Measurements from ENCODE around the gene CTDSP2.
A peak's percentile ranks its signal among the peaks of the same experiment; 100 is the strongest.

The CTDSP2 gene

DNA sequence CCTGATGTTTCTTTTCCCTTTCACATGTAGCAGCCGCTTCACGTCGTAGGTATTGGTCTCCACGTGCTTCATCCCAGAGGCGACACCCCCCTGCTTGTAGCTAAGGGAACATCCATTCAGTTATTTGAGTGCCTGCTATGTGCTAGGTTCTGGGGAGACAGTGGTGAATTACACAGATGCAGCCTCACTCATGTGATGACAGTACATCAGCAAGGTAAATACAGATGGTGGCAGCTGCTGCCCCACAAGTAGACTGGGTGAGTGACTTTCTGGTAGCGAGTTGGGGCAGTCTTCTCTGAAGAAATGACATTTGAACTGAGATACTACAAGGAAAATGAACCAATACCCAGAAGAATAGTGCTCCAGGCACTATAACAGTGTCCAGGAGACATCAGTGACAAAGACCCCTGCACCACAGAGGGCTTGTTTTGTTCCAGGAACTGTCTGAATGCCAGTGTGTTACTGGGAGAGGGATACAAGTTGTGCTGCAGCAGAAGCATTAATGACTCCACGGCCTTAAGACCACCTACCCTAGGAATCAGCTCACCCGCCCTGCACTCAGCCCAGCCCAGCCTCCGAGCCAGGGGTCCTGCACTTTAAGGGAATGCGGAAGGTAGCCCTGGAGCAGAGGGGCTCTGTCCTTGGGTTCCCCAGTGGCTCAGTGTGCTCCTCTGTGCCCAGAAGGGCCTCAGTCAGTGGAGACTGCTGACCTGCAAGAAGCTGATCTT lies 35.3 kb downstream of the CTDSP2 start:
- H3K9ac ChIP-seq (ENCODE audit: low read depth, low read length), result no peak overlapping the region
- no peaks in the 10 kb centered on the region for H3K4me1 ChIP-seq (ENCODE audit: insufficient read depth, low read length)
- H3K9me3 ChIP-seq (ENCODE audit: control insufficient read depth, insufficient read depth, low read length), result no peaks in the 10 kb centered on the region
- H3K36me3 ChIP-seq (ENCODE audit: insufficient read depth, low read length), result peaks cover 4% of the 10 kb centered on the region

DNA sequence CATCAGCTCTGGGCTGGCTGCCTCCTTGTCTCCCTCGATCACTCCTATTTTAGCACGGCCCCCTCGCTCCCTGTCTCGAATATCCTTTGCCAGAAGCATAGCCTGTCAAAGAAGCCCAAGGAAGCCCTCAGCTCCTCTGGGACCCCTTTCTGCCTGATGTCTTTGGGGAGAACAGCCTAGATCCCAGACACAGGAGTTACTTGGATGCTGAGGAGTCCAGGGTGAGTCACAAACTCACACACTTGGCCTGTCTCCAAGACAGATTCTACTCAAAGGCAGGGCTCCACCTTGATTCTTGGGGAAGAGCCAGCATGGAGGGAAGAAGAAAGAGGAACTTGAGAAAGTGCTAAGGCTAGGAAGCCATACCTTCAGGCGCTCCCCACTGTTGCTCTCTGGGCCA lies 36.1 kb downstream of the CTDSP2 start:
- Histone ChIP-seq H3K36me3 (ENCODE audit: insufficient read depth, low read length) (peaks cover 4% of the 10 kb centered on the region), H3K4me1 (ENCODE audit: insufficient read depth, low read length) (no peaks in the 10 kb centered on the region), H3K9ac (ENCODE audit: low read depth, low read length) (no peak overlapping the region), H3K9me3 (ENCODE audit: control insufficient read depth, insufficient read depth, low read length) (no peaks in the 10 kb centered on the region)

GRCh38 chr12:57809425-57809824 lies 37.1 kb downstream of the CTDSP2 start:
- no peak overlapping the region for H3K9ac ChIP-seq (ENCODE audit: low read depth, low read length)
- no peaks in the 10 kb centered on the region for H3K4me1 ChIP-seq (ENCODE audit: insufficient read depth, low read length)
- H3K9me3 ChIP-seq (ENCODE audit: control insufficient read depth, insufficient read depth, low read length), result no peaks in the 10 kb centered on the region
- peaks cover 4% of the 10 kb centered on the region for H3K36me3 ChIP-seq (ENCODE audit: insufficient read depth, low read length)

- Histone ChIP-seq H3K4me1 (ENCODE audit: insufficient read depth, low read length) (no peaks in the 10 kb centered on the region), H3K36me3 (ENCODE audit: insufficient read depth, low read length) (peaks cover 4% of the 10 kb centered on the region), H3K9ac (ENCODE audit: low read depth, low read length) (no peak overlapping the region), H3K9me3 (ENCODE audit: control insufficient read depth, insufficient read depth, low read length) (no peaks in the 10 kb centered on the region)
Measured at GRCh38 chr12:57808351-57808750, 38.2 kb downstream of the CTDSP2 start.

DNA sequence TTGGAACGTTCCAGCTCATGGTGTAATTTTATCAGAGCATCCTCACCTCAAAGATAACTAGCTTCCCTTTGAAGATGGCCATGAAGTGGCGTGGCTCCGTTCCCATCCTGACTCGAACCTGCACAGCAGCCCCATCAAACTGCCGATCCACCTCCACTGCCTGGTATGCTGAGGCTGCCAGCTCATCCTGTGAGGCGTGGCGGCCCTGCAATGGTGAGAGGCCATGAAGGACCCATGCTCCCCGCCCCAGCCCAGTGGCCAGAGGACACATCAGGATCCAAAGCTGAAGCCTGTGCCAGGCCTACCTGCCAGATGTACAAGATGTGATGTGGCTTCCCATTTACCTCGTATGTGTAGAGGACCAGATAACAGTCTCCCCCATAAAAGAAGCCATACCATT lies 39.2 kb downstream of the CTDSP2 start:
- no peaks in the 10 kb centered on the region for H3K9me3 ChIP-seq (ENCODE audit: control insufficient read depth, insufficient read depth, low read length)
- no peak overlapping the region for H3K9ac ChIP-seq (ENCODE audit: low read depth, low read length)
- peaks cover 4% of the 10 kb centered on the region for H3K36me3 ChIP-seq (ENCODE audit: insufficient read depth, low read length)
- no peaks in the 10 kb centered on the region for H3K4me1 ChIP-seq (ENCODE audit: insufficient read depth, low read length)

DNA sequence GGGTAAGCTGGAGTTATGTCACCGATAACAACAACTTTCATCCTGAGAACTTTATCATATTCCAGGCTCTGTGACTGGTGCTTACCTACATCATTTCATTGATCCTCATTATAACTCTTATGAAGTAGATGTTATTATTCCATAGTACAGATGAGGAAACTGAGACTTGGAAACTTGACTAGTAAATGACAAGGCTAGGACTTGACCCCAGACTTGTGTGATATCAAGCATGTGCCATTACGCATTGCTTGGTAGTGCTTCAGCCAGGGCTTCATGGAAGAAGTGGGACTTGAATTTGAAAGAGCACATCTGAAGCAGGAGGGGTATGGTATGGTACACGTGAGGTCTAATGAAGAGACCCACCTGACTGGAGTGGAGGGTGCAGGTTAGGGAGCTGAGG lies 39.9 kb downstream of the CTDSP2 start:
- Histone ChIP-seq H3K4me1 (ENCODE audit: insufficient read depth, low read length) (no peaks in the 10 kb centered on the region), H3K36me3 (ENCODE audit: insufficient read depth, low read length) (peaks cover 4% of the 10 kb centered on the region), H3K9ac (ENCODE audit: low read depth, low read length) (no peak overlapping the region), H3K9me3 (ENCODE audit: control insufficient read depth, insufficient read depth, low read length) (no peaks in the 10 kb centered on the region)

DNA sequence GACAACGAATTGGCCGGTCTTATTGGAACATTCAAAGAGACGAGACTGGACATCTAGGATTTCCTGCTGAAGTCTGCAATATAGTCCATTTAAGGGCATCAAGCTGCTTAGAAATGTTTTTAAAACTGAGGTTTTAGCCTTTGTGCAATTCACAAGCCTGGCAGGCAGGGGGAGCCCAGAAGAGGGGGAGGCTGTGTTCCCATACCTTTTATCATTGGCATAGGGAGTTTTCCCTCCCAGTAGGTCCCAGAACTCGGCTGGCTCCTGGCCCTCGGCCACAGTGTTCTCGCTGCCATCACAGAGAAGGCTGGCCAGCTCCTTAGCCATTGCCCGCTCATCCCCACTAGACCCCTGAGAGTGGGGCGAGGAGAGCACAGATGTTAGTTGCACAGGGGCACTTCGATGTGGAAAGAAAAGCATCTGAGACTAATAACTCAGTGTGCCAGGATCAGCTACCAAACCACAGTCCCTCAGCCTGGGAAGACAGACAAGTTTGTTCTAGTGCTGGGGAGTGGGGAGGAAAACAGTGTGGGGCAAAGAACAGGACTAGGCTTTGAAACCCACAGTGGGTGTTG lies 43.1 kb downstream of the CTDSP2 start:
- Histone ChIP-seq H3K9ac (ENCODE audit: low read depth, low read length) (no peak overlapping the region), H3K36me3 (ENCODE audit: insufficient read depth, low read length) (no peaks in the 10 kb centered on the region), H3K4me1 (ENCODE audit: insufficient read depth, low read length) (no peaks in the 10 kb centered on the region), H3K9me3 (ENCODE audit: control insufficient read depth, insufficient read depth, low read length) (no peaks in the 10 kb centered on the region)

DNA sequence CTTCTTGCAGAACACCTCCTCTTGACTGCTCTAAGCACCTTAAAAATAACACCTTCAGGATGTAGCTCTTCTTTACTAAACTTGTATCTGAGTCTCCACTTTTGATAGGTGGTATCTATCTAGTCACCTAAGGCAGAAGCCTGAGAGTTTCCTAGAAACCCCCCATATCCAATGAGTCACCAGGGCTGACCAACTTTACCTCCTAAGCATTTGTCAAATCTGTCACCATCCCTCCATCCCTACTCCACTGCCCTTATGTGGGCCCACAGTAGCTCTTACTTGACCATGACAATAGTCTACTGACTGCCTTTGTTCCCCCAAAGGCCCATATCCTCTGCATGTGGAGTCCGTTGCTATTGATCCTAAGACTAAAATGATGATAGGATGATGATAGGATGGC lies 43.9 kb downstream of the CTDSP2 start:
- no peak overlapping the region for H3K9ac ChIP-seq (ENCODE audit: low read depth, low read length)
- no peaks in the 10 kb centered on the region for H3K36me3 ChIP-seq (ENCODE audit: insufficient read depth, low read length)
- H3K9me3 ChIP-seq (ENCODE audit: control insufficient read depth, insufficient read depth, low read length), result no peaks in the 10 kb centered on the region

GRCh38 chr12:57800965-57801364 lies 45.6 kb downstream of the CTDSP2 start:
- H3K36me3 ChIP-seq (ENCODE audit: insufficient read depth, low read length), result peaks cover 3% of the 10 kb centered on the region; the same call in 1 of the 2 replicates
- no peak overlapping the region for H3K9ac ChIP-seq (ENCODE audit: low read depth, low read length)
- H3K4me1 ChIP-seq (ENCODE audit: insufficient read depth, low read length), result no peaks in the 10 kb centered on the region
- no peaks in the 10 kb centered on the region for H3K9me3 ChIP-seq (ENCODE audit: control insufficient read depth, insufficient read depth, low read length)

More for the DNA sequence above, 43.9 kb downstream of the CTDSP2 start:
- H3K4me1 ChIP-seq (ENCODE audit: insufficient read depth, low read length), result no peaks in the 10 kb centered on the region

DNA sequence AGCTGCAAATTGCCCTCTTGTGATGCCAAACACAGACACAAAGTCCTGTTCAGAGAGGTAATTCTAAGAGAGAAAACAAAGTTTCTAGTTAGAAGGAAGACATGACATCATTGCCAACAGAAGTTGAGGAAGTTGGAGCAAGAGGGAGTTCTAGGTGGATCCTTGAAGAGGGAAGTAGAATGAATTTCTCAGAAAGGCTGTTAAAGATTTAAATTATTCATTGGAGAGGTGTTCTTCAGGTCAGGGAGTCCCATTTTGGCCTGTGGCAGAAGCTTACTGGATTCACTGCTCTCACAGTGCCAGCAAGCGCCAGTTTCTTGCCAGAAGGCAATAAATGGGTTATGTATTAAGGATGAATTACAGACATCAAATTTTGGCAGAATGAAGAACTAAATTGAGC lies 48.6 kb downstream of the CTDSP2 start:
- no peaks in the 10 kb centered on the region for H3K4me1 ChIP-seq (ENCODE audit: insufficient read depth, low read length)
- H3K36me3 ChIP-seq (ENCODE audit: insufficient read depth, low read length), result peaks cover 3% of the 10 kb centered on the region; the same call in 1 of the 2 replicates
- no peak overlapping the region for H3K9ac ChIP-seq (ENCODE audit: low read depth, low read length)
- no peaks in the 10 kb centered on the region for H3K9me3 ChIP-seq (ENCODE audit: control insufficient read depth, insufficient read depth, low read length)

- H3K9ac ChIP-seq (ENCODE audit: low read depth, low read length), result no peak overlapping the region
- no peaks in the 10 kb centered on the region for H3K4me1 ChIP-seq (ENCODE audit: insufficient read depth, low read length)
- H3K36me3 ChIP-seq (ENCODE audit: insufficient read depth, low read length), result peaks cover 3% of the 10 kb centered on the region; the same call in 1 of the 2 replicates
- H3K9me3 ChIP-seq (ENCODE audit: control insufficient read depth, insufficient read depth, low read length), result no peaks in the 10 kb centered on the region
Measured at GRCh38 chr12:57796996-57797395, 49.5 kb downstream of the CTDSP2 start.

GRCh38 chr12:57795354-57795753 lies 51.2 kb downstream of the CTDSP2 start:
- Histone ChIP-seq H3K9ac (ENCODE audit: low read depth, low read length) (no peak overlapping the region), H3K36me3 (ENCODE audit: insufficient read depth, low read length) (peaks cover 3% of the 10 kb centered on the region; the same call in 1 of the 2 replicates), H3K4me1 (ENCODE audit: insufficient read depth, low read length) (no peaks in the 10 kb centered on the region), H3K9me3 (ENCODE audit: control insufficient read depth, insufficient read depth, low read length) (no peaks in the 10 kb centered on the region)

DNA sequence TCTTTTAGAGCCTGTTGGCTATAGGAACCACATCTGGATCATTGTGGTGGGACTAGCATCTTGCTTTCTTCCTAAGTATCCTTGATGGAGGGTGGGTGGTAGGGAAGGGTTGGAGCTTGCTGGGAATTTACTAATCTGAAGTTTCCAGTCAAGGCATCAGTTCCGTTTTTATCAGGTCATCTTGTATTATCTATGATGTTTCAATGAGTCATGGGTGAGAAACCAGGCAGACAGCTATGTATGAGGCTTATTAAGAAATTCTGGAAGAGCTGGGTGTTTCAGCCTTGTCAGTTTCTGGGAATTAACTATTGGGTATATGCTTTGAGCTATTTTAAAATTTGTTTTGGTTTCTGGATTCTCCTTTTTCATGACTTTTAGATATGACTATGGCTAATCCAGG lies 52.6 kb downstream of the CTDSP2 start:
- H3K4me1 ChIP-seq (ENCODE audit: insufficient read depth, low read length), result no peaks in the 10 kb centered on the region
- H3K9ac ChIP-seq (ENCODE audit: low read depth, low read length), result no peak overlapping the region
- no peaks in the 10 kb centered on the region for H3K9me3 ChIP-seq (ENCODE audit: control insufficient read depth, insufficient read depth, low read length)
- H3K36me3 ChIP-seq (ENCODE audit: insufficient read depth, low read length), result peaks cover 3% of the 10 kb centered on the region; the same call in 1 of the 2 replicates

DNA sequence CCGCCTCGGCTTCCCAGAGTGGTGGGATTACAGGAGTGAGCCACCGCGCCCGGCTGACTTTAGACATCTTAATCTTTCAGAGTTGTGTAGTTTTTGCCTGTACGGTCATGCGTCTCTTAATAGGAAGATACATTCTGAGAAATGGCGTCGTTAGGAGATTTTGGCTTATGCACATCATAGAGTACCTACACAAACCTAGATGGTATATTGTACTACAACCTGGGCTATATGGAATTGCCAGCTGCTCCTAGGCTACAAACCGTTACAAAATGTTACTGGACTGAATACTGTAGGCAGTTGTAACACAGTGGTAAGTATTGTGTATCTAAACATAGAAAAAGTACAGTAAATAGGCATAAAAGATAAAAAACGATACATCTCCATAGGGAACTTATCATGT lies 62.7 kb downstream of the CTDSP2 start:
- H3K9ac ChIP-seq (ENCODE audit: low read depth, low read length), result no peak overlapping the region
- no peaks in the 10 kb centered on the region for H3K9me3 ChIP-seq (ENCODE audit: control insufficient read depth, insufficient read depth, low read length)
- no peaks in the 10 kb centered on the region for H3K4me1 ChIP-seq (ENCODE audit: insufficient read depth, low read length)
- peaks cover 11% of the 10 kb centered on the region for H3K36me3 ChIP-seq (ENCODE audit: insufficient read depth, low read length)

DNA sequence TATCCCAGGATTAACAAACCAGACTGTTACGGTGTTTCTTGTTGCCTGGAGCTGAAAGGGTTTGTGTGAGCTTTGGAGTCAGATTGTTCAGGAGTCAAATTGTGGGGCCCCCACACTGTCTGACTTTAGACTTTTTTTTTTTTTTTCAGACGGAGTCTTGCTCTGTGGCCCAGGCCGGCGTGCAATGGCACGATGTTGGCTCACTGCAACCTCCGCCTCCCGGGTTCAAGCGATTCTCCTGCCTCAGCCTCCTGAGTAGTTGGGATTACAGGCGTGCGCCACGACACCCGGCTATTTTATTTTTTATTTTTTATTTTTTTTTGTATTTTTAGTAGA lies 63.1 kb downstream of the CTDSP2 start:
- Histone ChIP-seq H3K4me1 (ENCODE audit: insufficient read depth, low read length) (no peaks in the 10 kb centered on the region), H3K9ac (ENCODE audit: low read depth, low read length) (peak overlapping the region; percentile 67), H3K36me3 (ENCODE audit: insufficient read depth, low read length) (peaks cover 11% of the 10 kb centered on the region), H3K9me3 (ENCODE audit: control insufficient read depth, insufficient read depth, low read length) (no peaks in the 10 kb centered on the region)

Data from ES-I3 (cell line).